ENCODE data around the gene OPN1MW3. TPM values are rescaled to one million over a fixed set of nuclear protein-coding genes. Genes with fewer than 3 reads are reported as not detected.

Gene OPN1MW3
- polyA plus RNA-seq, 1 donor (not counting 4 experiments of a cell fraction or from before 2014, with no cell fraction given), result not detected

DNA sequence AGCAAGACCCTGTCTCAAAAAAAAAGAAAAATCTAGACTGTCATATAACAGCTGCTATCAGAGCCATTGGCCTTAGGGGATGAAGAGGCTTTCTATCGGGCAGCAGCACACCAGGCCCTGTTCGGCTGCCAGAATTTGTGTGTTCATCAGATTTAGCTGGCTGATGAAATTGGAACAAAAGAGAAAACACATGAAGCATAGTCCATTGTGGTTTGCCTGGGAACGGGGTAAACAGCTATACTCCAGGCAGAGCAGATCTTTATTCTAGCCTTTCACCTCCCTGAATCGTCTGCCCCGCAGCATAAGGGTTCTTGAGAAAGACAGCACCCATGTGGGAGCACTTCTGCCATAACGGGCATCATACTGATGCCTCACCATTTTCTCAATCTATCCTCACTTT lies 49.8 kb downstream of the OPN1MW3 start:
- no peak overlapping the region for H3K9ac ChIP-seq (ENCODE audit: control insufficient read depth, extremely low read depth, insufficient read depth, low read length)
- H3K4me2 ChIP-seq (ENCODE audit: control insufficient read depth, extremely low read depth, insufficient read depth, low read depth, low read length), result no peak overlapping the region
- no peak for DNase-seq (ENCODE audit: low read depth, low spot score)
- H3K79me2 ChIP-seq (ENCODE audit: control insufficient read depth, insufficient read depth, low read length), result no peaks in the 10 kb centered on the region
- TF ChIP-seq EZH2 (IDR thresholded peaks at IDR 0.05; ENCODE audit: low read length) (no peak), CTCF (optimal IDR thresholded peaks at IDR 0.05 in 1 of 3, IDR thresholded peaks at IDR 0.05 in 1 of 3, conservative IDR thresholded peaks at IDR 0.05 in 1 of 3; ENCODE audit: extremely low read depth in 1 of 3, insufficient read depth in 2 of 3, low read length in 3 of 3) (no peak)
- H3K27ac ChIP-seq (ENCODE audit: control insufficient read depth, insufficient read depth, low read length), result no peak overlapping the region
- dilution Hi-C loops (cut with MboI; ENCODE audit: extremely low pct_ligation_motif_present, low sequenced_read_pairs), result no loop called here
- no peak for FAIRE-seq
- no peaks in the 10 kb centered on the region for H3K36me3 ChIP-seq (ENCODE audit: control insufficient read depth in 2 of 2, extremely low read depth in 1 of 2, insufficient read depth in 2 of 2, low read length in 2 of 2)
- no peaks in the 10 kb centered on the region for H4K20me1 ChIP-seq (ENCODE audit: control insufficient read depth, extremely low read depth, insufficient read depth, low read length)
- H3K9me3 ChIP-seq (ENCODE audit: control insufficient read depth, low read depth, low read length), result peaks cover 1% of the 10 kb centered on the region
- no peaks in the 10 kb centered on the region for H3K27me3 ChIP-seq (ENCODE audit: control insufficient read depth, extremely low read depth, insufficient read depth, low read length)
- H2AFZ ChIP-seq (ENCODE audit: control insufficient read depth, low read length), result no peak overlapping the region
- no peak overlapping the region for H3K4me3 ChIP-seq (ENCODE audit: control insufficient read depth in 2 of 3, extremely low read depth in 1 of 3, insufficient read depth in 2 of 3, low read depth in 1 of 3, low read length in 3 of 3)
- H3K4me1 ChIP-seq (ENCODE audit: control insufficient read depth, extremely low read depth, insufficient read depth, low read length), result no peaks in the 10 kb centered on the region
- no peaks in the 10 kb centered on the region for H3K9me1 ChIP-seq (ENCODE audit: control insufficient read depth, extremely low read depth, insufficient read depth, low read length)

DNA sequence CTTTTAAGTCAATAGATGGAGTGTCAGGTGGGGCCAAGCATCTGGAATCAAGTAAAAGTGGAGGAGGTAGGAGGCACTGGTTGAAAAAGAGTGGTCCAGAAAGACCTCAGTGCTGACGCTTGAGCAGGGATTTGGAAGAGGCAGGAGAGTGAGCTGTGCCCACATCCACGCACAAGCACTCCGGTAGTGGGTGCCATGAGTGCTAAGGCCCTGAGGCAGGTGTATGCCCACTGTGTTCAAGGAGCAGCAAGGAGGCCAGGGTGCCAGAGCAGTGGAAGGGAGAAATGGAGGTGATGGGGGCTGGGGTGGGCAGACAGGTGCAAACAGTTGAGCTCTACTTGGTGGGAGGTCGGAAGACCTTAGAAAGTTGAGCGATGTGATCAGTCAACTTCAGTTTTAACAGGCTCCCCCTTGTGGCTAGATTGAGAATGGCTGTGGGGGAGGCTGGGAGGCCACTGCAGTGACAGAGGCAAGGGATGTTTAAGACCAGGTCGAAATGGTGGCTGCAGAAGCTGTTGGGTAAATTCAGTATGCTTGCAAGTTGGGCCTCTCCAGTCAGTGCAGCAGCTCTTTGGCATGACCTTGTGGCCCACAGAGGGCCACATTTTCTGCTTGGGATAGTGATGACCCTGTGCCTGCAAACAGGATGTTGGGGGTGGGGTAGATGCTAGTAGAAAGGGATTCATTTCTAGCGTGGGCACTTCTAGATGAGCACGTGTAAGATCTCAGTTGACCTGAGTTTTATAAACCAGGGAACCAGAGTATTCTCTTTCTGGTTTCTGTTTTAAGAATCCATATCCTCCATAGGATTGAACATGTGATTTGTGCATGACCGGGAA lies 50.9 kb downstream of the OPN1MW3 start:
- H3K4me3 ChIP-seq (ENCODE audit: control insufficient read depth in 2 of 3, extremely low read depth in 1 of 3, insufficient read depth in 2 of 3, low read depth in 1 of 3, low read length in 3 of 3), result no peak overlapping the region
- H3K4me2 ChIP-seq (ENCODE audit: control insufficient read depth, extremely low read depth, insufficient read depth, low read depth, low read length), result no peak overlapping the region
- no peak for FAIRE-seq
- no peaks in the 10 kb centered on the region for H3K9me1 ChIP-seq (ENCODE audit: control insufficient read depth, extremely low read depth, insufficient read depth, low read length)
- H3K36me3 ChIP-seq (ENCODE audit: control insufficient read depth in 2 of 2, extremely low read depth in 1 of 2, insufficient read depth in 2 of 2, low read length in 2 of 2), result no peaks in the 10 kb centered on the region
- no peaks in the 10 kb centered on the region for H3K27me3 ChIP-seq (ENCODE audit: control insufficient read depth, extremely low read depth, insufficient read depth, low read length)
- H4K20me1 ChIP-seq (ENCODE audit: control insufficient read depth, extremely low read depth, insufficient read depth, low read length), result no peaks in the 10 kb centered on the region
- DNase-seq (ENCODE audit: low read depth, low spot score), result no peak
- H2AFZ ChIP-seq (ENCODE audit: control insufficient read depth, low read length), result no peak overlapping the region
- dilution Hi-C loops (cut with MboI; ENCODE audit: extremely low pct_ligation_motif_present, low sequenced_read_pairs), result no loop called here
- no peak overlapping the region for H3K9ac ChIP-seq (ENCODE audit: control insufficient read depth, extremely low read depth, insufficient read depth, low read length)
- no peaks in the 10 kb centered on the region for H3K79me2 ChIP-seq (ENCODE audit: control insufficient read depth, insufficient read depth, low read length)
- no peaks in the 10 kb centered on the region for H3K4me1 ChIP-seq (ENCODE audit: control insufficient read depth, extremely low read depth, insufficient read depth, low read length)
- TF ChIP-seq CTCF (optimal IDR thresholded peaks at IDR 0.05 in 1 of 3, IDR thresholded peaks at IDR 0.05 in 1 of 3, conservative IDR thresholded peaks at IDR 0.05 in 1 of 3; ENCODE audit: extremely low read depth in 1 of 3, insufficient read depth in 2 of 3, low read length in 3 of 3) (peak; percentile 68 to 80 (median 73)), EZH2 (IDR thresholded peaks at IDR 0.05; ENCODE audit: low read length) (no peak)
- H3K9me3 ChIP-seq (ENCODE audit: control insufficient read depth, low read depth, low read length), result peaks cover 1% of the 10 kb centered on the region
- H3K27ac ChIP-seq (ENCODE audit: control insufficient read depth, insufficient read depth, low read length), result no peak overlapping the region

All from keratinocyte (primary cell).